Thoracic aorta endothelial cell (primary cell): Measurements from ENCODE around the gene FAM221A. TPM values are rescaled to one million over a fixed set of nuclear protein-coding genes. Genes with fewer than 3 reads are reported as not detected.

Source experiments
- small RNA-seq: library from RNA; depleted of rRNA; stranded (forward); fragments of <200 nt; gene quantifications from one replicate; pipeline ENCODE3, GENCODE V24; 2012
- total RNA-seq: library from RNA; depleted of rRNA; stranded (reverse); fragments of >200 nt; gene quantifications from 2 replicates; pipeline ENCODE4 v1.2.3, GENCODE V29; 2012

FAM221A gene
- 2.1 and 3.7 TPM in 2 replicates for total RNA-seq

GRCh38 chr7:23679898-23680413 lies at the start of gene FAM221A:
TSS of gene FAM221A (plus strand) at chr7:23680199. CDS start at chr7:23680219, 20 bp downstream.

GRCh38 chr7:23710000-23710399 lies 30.0 kb downstream of the FAM221A start, which contains the start of gene STK31:
TSS of gene STK31 (plus strand) at chr7:23710219. CDS start at chr7:23710286, 67 bp downstream.

Small RNAs within 50 kb of the gene (small RNA-seq; reads per million reads assigned to genes)
- not detected for gene AC006026.2

Other genes starting within 250 kb of the FAM221A start
- 196 and 275 TPM in 2 replicates for gene IGF2BP3, start 209.7 kb upstream of the FAM221A start, total RNA-seq
- gene TRA2A, start 148.2 kb upstream of the FAM221A start, total RNA-seq, result 56.8 and 67.8 TPM in 2 replicates
- gene CCDC126, start 82.8 kb upstream of the FAM221A start, total RNA-seq, result 14.6 and 15.6 TPM in 2 replicates
- gene STK31, start 30.0 kb downstream of the FAM221A start, total RNA-seq, result 0.57 TPM in 1 of 2 replicates, not detected in the other